Mesendoderm (in vitro differentiated cells): ENCODE measurements around the gene CBFA2T2.

Experiments used
- DNase-seq: peaks from one replicate; pipeline ENCODE4 v3.0.0; 2013
- H2AK5ac ChIP-seq: 2 replicates; pipeline ENCODE4 v1.6.1; 2013; ENCODE audit warnings: low read length, inconsistent platforms
- H2BK120ac ChIP-seq: 2 replicates; pipeline ENCODE4 v1.6.1; 2013; ENCODE audit warnings: low read depth, mild to moderate bottlenecking, low read length, moderate library complexity, mixed read lengths
- H2BK15ac ChIP-seq: replicated peaks from 2 replicates; pipeline ENCODE4 v1.6.1; 2013; ENCODE audit warnings: low read depth, mild to moderate bottlenecking, moderate library complexity
- H2BK5ac ChIP-seq: 2 replicates; pipeline ENCODE4 v1.6.1; 2013; ENCODE audit warnings: low read length, inconsistent platforms
- H3K18ac ChIP-seq: 2 replicates; pipeline ENCODE4 v1.6.1; 2013; ENCODE audit warnings: mild to moderate bottlenecking, low read length, mixed read lengths
- H3K23ac ChIP-seq: one replicate; pipeline ENCODE4 v1.6.1; 2013; ENCODE audit warnings: low read length
- H3K27ac ChIP-seq: 2 replicates; pipeline ENCODE4 v1.5.1; 2013; ENCODE audit warnings: low read depth, mild to moderate bottlenecking, inconsistent platforms, low read length, moderate library complexity
- H3K27me3 ChIP-seq: 2 replicates; pipeline ENCODE4 v1.6.1; 2013; ENCODE audit warnings: low read length, control low read depth, mild to moderate bottlenecking, inconsistent platforms; ENCODE audit not compliant: insufficient read depth, poor library complexity
- H3K36me3 ChIP-seq: 2 replicates; pipeline ENCODE4 v1.6.1; 2013; ENCODE audit warnings: low read length, inconsistent platforms; ENCODE audit not compliant: control insufficient read depth, insufficient read depth
- H3K4ac ChIP-seq: one replicate; pipeline ENCODE4 v1.6.1; 2013; ENCODE audit warnings: low read depth, mild to moderate bottlenecking, low read length, moderate library complexity
- H3K4me1 ChIP-seq: 2 replicates; pipeline ENCODE4 v1.6.1; 2013; ENCODE audit warnings: low read depth, low read length, inconsistent platforms; ENCODE audit not compliant: control insufficient read depth
- H3K4me2 ChIP-seq: 2 replicates; pipeline ENCODE4 v1.6.1; 2013; ENCODE audit warnings: low read length
- H3K4me3 ChIP-seq: 2 replicates; pipeline ENCODE4 v1.5.1; 2013; ENCODE audit warnings: mild to moderate bottlenecking, low read length
- H3K56ac ChIP-seq: one replicate; pipeline ENCODE4 v1.6.1; 2013; ENCODE audit warnings: low read length
- H3K79me1 ChIP-seq: 2 replicates; pipeline ENCODE4 v1.6.1; 2013; ENCODE audit warnings: low read length, inconsistent platforms
- H3K79me2 ChIP-seq: 2 replicates; pipeline ENCODE4 v1.6.1; 2013; ENCODE audit warnings: mild to moderate bottlenecking, low read length; ENCODE audit not compliant: control insufficient read depth, insufficient read depth
- H3K9ac ChIP-seq: 2 replicates; pipeline ENCODE4 v1.6.1; 2013; ENCODE audit warnings: low read length, inconsistent platforms
- H4K5ac ChIP-seq: one replicate; pipeline ENCODE4 v1.6.1; 2013; ENCODE audit warnings: low read length
- H4K8ac ChIP-seq: one replicate; pipeline ENCODE4 v1.6.1; 2013; ENCODE audit warnings: low read depth, mild to moderate bottlenecking, control low read depth, low read length, moderate library complexity
- whole genome bisulfite sequencing: extraction: QIAGEN DNeasy Blood & Tissue Kit; methylation state at CpG from one replicate; pipeline ENCODE4 v1.1.7; 2013; ENCODE audit warnings: low lambda C conversion rate, missing lambda C conversion rate; ENCODE audit not compliant: insufficient coverage; ENCODE audit errors: extremely low coverage; 5-methylcytosine and 5-hydroxymethylcytosine counted together

CBFA2T2 gene

DNA sequence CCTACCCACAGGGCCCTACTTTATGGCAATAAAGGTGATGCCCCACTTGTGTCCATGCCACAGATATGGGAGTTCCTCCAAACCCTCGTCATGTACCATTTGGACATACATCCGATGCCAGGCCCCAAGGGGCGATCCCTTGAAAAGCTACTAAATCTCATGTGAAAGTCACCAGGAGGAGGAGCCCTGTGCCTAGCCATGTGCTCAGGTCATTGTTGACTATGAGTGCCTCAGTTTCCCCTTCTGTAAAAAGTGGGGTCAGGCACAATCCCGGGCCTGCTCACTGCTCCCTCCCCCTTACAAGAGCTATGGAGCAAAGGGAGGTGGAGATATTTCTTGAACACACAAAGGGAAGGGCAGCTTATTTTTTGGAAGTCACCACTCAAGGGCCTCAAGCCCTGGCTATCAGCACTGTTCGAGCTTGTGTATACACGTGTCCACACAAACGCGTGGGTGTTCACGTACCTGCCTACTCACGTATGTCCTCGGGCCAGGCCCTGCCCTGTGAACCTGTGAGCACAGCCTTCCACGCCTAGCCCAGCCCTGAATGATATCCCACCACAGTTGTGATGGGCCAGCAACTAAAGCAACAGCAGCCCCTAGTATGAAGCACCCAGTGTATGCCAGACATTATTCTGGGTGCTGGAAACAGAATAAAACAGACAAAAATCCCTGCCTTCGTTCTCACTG, 178.7 kb downstream of the CBFA2T2 start:
- Histone ChIP-seq H3K18ac (no peak overlapping the region), H2BK15ac (no peak overlapping the region), H2BK120ac (no peak overlapping the region), H2BK5ac (no peak overlapping the region), H3K4me2 (no peak overlapping the region), H3K9ac (no peak overlapping the region), H3K4me1 (peaks cover 12% of the 10 kb centered on the region), H3K56ac (no peak overlapping the region), H4K5ac (no peak overlapping the region), H2AK5ac (no peak overlapping the region), H3K79me1 (peaks cover 6% of the 10 kb centered on the region), H3K27ac (no peak overlapping the region), H3K79me2 (peaks cover 2% of the 10 kb centered on the region), H3K23ac (no peak overlapping the region), H3K27me3 (no peaks in the 10 kb centered on the region), H3K36me3 (peaks cover 5% of the 10 kb centered on the region), H4K8ac (no peak overlapping the region), H3K4ac (no peak overlapping the region), H3K4me3 (no peak overlapping the region)
- no CpG with 5 or more reads among the region's 13 CpGs for WGBS
- DNase-seq: no peak

DNA sequence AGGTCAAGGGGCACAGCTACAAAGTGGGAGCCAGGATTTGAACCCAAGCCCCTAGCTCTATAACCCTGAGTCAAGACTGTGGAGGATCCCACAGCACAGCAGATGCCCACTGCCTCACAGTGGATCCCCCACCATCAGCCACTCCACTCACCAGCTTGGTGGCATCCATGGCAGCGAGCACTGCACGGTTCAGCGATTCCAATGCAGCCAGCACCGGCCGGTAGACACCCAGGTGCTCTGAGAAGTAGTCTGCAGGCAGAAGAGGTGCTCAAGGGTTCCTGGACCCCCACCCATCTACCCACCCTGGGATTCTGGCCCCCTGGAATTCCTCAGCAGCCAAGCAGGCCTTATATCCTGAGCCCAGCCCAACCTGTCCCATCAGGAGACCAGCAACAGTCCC, 179.3 kb downstream of the CBFA2T2 start:
- H3K27ac ChIP-seq: no peak overlapping the region
- no peak overlapping the region for H3K4me3 ChIP-seq
- peaks cover 10% of the 10 kb centered on the region for H3K4me1 ChIP-seq
- no peak overlapping the region for H4K5ac ChIP-seq
- no peak overlapping the region for H3K4me2 ChIP-seq
- peaks cover 8% of the 10 kb centered on the region for H3K79me1 ChIP-seq
- no peak overlapping the region for H2BK15ac ChIP-seq
- no peak overlapping the region for H2BK5ac ChIP-seq
- H3K79me2 ChIP-seq: peaks cover 2% of the 10 kb centered on the region
- peaks cover 5% of the 10 kb centered on the region for H3K36me3 ChIP-seq
- H3K18ac ChIP-seq: no peak overlapping the region
- no peak overlapping the region for H3K56ac ChIP-seq
- no peak overlapping the region for H4K8ac ChIP-seq
- H2AK5ac ChIP-seq: no peak overlapping the region
- no peak overlapping the region for H2BK120ac ChIP-seq
- no peak overlapping the region for H3K9ac ChIP-seq
- DNase-seq: no peak
- H3K27me3 ChIP-seq: no peaks in the 10 kb centered on the region
- no peak overlapping the region for H3K23ac ChIP-seq
- WGBS: no CpG with 5 or more reads among the region's 5 CpGs
- H3K4ac ChIP-seq: no peak overlapping the region

DNA sequence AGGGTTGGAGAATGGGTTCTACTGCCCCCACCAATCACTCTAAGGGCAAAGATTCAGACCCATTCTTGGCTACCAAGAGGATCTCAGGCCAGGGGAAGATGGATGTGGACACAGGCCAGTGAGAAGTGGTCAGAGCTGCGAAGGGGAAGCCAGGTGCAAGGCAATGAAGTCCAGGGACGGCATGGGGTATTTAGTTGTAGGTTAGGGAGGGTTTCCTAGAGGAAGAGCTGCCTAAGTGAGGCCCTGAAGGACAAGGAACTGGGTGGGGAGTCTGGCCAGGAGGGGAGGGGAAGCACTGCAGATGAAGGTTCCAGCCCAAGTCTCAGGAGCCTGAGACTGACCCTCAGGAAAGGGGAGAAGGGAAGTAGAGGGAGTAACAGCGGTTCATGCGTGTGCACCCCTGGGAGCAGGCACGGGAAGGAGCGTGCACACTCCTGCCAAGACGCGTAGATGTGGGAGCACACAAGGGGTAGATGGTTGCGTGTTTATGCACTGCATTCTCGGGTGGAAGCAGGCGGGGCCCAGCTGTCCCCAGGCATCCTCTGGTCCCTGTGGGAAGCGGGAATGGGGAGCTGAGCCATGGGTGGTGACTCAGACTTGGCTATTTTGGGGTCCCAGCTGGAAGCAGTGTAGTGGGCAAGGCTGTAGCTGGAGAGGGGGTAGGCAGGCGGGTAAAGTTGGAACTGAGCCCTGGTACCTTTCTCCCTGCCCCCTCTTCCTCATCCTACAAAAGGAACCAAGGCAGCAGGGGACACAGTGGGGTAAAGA, 180.2 kb downstream of the CBFA2T2 start:
- no peak overlapping the region for H3K4ac ChIP-seq
- no peak overlapping the region for H3K27ac ChIP-seq
- H3K18ac ChIP-seq: no peak overlapping the region
- WGBS: no CpG with 5 or more reads among the region's 13 CpGs
- H2BK120ac ChIP-seq: no peak overlapping the region
- H3K23ac ChIP-seq: no peak overlapping the region
- H3K9ac ChIP-seq: no peak overlapping the region
- no peak overlapping the region for H2AK5ac ChIP-seq
- no peaks in the 10 kb centered on the region for H3K27me3 ChIP-seq
- H3K4me3 ChIP-seq: no peak overlapping the region
- no peak overlapping the region for H4K8ac ChIP-seq
- H2BK15ac ChIP-seq: no peak overlapping the region
- peaks cover 8% of the 10 kb centered on the region for H3K79me1 ChIP-seq
- no peak overlapping the region for H3K56ac ChIP-seq
- no peak overlapping the region for H2BK5ac ChIP-seq
- H3K36me3 ChIP-seq: peaks cover 5% of the 10 kb centered on the region
- DNase-seq: no peak
- H3K79me2 ChIP-seq: peaks cover 2% of the 10 kb centered on the region
- peaks cover 9% of the 10 kb centered on the region for H3K4me1 ChIP-seq
- H3K4me2 ChIP-seq: no peak overlapping the region
- no peak overlapping the region for H4K5ac ChIP-seq

DNA sequence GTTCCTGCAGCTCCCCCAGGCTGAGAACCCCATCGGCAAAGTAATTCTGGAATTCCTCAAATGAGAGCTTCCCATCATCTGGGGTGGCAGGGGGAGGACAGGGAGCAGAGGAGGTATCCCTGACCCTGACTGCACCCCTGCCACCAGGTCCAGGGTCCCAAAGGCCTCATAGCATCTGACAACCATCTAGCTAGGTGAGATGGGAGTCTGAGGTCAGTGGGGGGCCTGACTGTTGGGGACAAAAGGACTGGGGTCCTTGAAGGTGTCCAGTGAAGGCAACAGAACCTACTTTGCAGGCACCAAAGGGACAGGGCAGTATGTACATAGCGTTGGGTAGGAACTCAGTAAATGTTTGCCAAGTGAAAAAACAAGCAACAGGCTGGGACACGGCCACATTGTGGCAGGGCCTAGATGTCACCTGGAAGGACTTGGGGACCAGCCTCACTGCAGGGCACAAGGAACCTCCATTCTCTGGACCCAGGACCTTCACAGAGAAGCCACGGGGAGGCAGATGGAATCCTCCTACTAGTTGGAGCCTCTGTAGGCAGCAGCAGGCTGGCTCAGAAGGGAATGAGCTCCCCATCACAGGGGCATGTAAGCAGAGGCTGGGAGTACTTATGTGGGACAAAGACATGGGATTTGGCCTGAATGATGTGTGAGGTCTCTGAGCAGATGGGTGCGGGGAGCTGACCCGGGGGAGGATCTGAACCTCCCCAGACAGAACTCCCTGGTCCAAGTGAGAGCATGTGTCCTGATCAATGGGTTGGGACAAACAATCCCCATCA, 181.0 kb downstream of the CBFA2T2 start:
- H3K27me3 ChIP-seq: no peaks in the 10 kb centered on the region
- no peak overlapping the region for H4K8ac ChIP-seq
- H3K56ac ChIP-seq: no peak overlapping the region
- peaks cover 2% of the 10 kb centered on the region for H3K79me2 ChIP-seq
- H3K23ac ChIP-seq: no peak overlapping the region
- H3K4me1 ChIP-seq: peaks cover 12% of the 10 kb centered on the region
- WGBS: no CpG with 5 or more reads among the region's 6 CpGs
- H2BK120ac ChIP-seq: no peak overlapping the region
- H2AK5ac ChIP-seq: no peak overlapping the region
- no peak overlapping the region for H3K4me2 ChIP-seq
- H3K36me3 ChIP-seq: peaks cover 5% of the 10 kb centered on the region
- H3K4ac ChIP-seq: no peak overlapping the region
- H3K79me1 ChIP-seq: peaks cover 8% of the 10 kb centered on the region
- H2BK15ac ChIP-seq: no peak overlapping the region
- H3K4me3 ChIP-seq: no peak overlapping the region
- no peak overlapping the region for H3K9ac ChIP-seq
- no peak overlapping the region for H4K5ac ChIP-seq
- H3K18ac ChIP-seq: no peak overlapping the region
- H2BK5ac ChIP-seq: no peak overlapping the region
- no peak overlapping the region for H3K27ac ChIP-seq
- DNase-seq: no peak

DNA sequence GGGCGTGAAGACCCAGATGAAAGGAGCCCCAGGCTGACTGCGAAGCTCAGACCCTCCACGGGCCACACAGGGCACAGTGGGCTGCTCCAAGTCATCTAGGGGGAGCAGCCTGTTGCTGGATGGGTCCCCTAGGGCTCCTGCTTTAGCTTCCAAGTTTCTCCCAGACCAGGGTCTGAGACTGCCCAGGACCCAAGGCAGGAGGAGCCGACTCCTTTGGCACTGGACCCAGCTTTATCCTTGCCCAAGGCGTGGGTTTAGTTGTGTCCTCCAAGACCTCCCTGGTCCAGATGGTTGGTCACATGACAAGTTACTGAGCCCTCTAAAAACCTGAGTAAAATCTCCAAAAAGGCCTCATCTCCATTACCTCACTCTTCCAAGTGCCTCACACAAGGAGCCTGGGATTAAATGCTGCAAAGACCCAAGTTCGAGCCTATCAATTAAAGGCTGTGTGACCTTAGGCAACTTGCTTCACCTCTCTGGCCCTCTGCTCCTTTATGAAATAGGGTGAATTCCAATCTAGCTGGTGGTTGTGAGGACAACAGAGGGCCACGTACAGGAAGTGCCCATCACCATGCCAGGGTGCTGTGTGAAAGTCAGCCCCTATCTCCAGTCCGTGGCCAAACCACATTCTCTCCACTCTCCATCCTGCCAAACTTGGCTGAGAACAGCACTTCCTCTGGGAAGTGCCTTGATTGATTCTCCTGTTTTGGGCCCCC, 181.8 kb downstream of the CBFA2T2 start:
- no peak overlapping the region for H2BK120ac ChIP-seq
- no peak overlapping the region for H3K56ac ChIP-seq
- no peaks in the 10 kb centered on the region for H3K27me3 ChIP-seq
- H3K4me3 ChIP-seq: no peak overlapping the region
- no peak overlapping the region for H4K5ac ChIP-seq
- H3K36me3 ChIP-seq: peaks cover 5% of the 10 kb centered on the region
- H2BK15ac ChIP-seq: no peak overlapping the region
- no CpG with 5 or more reads among the region's 8 CpGs for WGBS
- no peak overlapping the region for H4K8ac ChIP-seq
- H2BK5ac ChIP-seq: no peak overlapping the region
- no peak overlapping the region for H3K18ac ChIP-seq
- H2AK5ac ChIP-seq: no peak overlapping the region
- H3K9ac ChIP-seq: no peak overlapping the region
- H3K79me1 ChIP-seq: peaks cover 8% of the 10 kb centered on the region
- H3K79me2 ChIP-seq: peaks cover 2% of the 10 kb centered on the region
- H3K23ac ChIP-seq: no peak overlapping the region
- no peak for DNase-seq
- H3K27ac ChIP-seq: no peak overlapping the region
- H3K4ac ChIP-seq: no peak overlapping the region
- H3K4me1 ChIP-seq: peaks cover 10% of the 10 kb centered on the region
- no peak overlapping the region for H3K4me2 ChIP-seq
